ENCODE measurements around the gene CRISPLD2. TPM values are rescaled to one million over a fixed set of nuclear protein-coding genes. Genes with fewer than 3 reads are reported as not detected.
A peak's percentile ranks its signal among the peaks of the same experiment; 100 is the strongest.

The CRISPLD2 gene
- 6.5 TPM for total RNA-seq

- peak; percentile 92 for ATAC-seq
Observed at GRCh38 chr16:84819644-84820304, at the start of gene CRISPLD2. TSS of gene CRISPLD2 (plus strand) at chr16:84819985. CDS start at chr16:84838496, 18,511 bp downstream.

- no peak for ATAC-seq
Observed at GRCh38 chr16:84773312-84773711, 46.5 kb upstream of the CRISPLD2 start.

- peak; percentile 53 for ATAC-seq
Observed at GRCh38 chr16:84774810-84775209, 45.0 kb upstream of the CRISPLD2 start.

GRCh38 chr16:84775262-84775810 lies 44.4 kb upstream of the CRISPLD2 start:
- ATAC-seq: no peak

GRCh38 chr16:84777435-84777834 lies 42.4 kb upstream of the CRISPLD2 start:
- ATAC-seq: no peak

GRCh38 chr16:84778720-84779119 lies 41.1 kb upstream of the CRISPLD2 start:
- ATAC-seq: no peak

- no peak for ATAC-seq
Observed at GRCh38 chr16:84780063-84780462, 39.7 kb upstream of the CRISPLD2 start.

GRCh38 chr16:84780544-84781376 lies 39.0 kb upstream of the CRISPLD2 start:
- no peak for ATAC-seq

- peak; percentile 55 for ATAC-seq
Observed at GRCh38 chr16:84782846-84783245, 36.9 kb upstream of the CRISPLD2 start.

- ATAC-seq: peak; percentile 3
Observed at GRCh38 chr16:84785843-84786581, 33.8 kb upstream of the CRISPLD2 start.

- peak; percentile 64 for ATAC-seq
Observed at GRCh38 chr16:84786605-84787262, 33.1 kb upstream of the CRISPLD2 start.

- no peak for ATAC-seq
Observed at GRCh38 chr16:84787263-84787622, 32.5 kb upstream of the CRISPLD2 start.

- peak; percentile 70 for ATAC-seq
Observed at GRCh38 chr16:84788920-84789391, 30.8 kb upstream of the CRISPLD2 start.

- ATAC-seq: no peak
Observed at GRCh38 chr16:84789431-84789830, 30.4 kb upstream of the CRISPLD2 start.

GRCh38 chr16:84790301-84790700 lies 29.5 kb upstream of the CRISPLD2 start:
- ATAC-seq: no peak

GRCh38 chr16:84791088-84791487 lies 28.7 kb upstream of the CRISPLD2 start:
- ATAC-seq: no peak

- ATAC-seq: no peak
Observed at GRCh38 chr16:84791501-84791900, 28.3 kb upstream of the CRISPLD2 start.

GRCh38 chr16:84794186-84794585 lies 25.6 kb upstream of the CRISPLD2 start:
- ATAC-seq: no peak

GRCh38 chr16:84794626-84795025 lies 25.2 kb upstream of the CRISPLD2 start:
- ATAC-seq: no peak

GRCh38 chr16:84795329-84796053 lies 24.3 kb upstream of the CRISPLD2 start:
- ATAC-seq: peak; percentile 41

GRCh38 chr16:84800158-84800978 lies 19.4 kb upstream of the CRISPLD2 start:
- no peak for ATAC-seq
